H7 (cell line): ENCODE results near the gene VAV1. TPM values are rescaled to one million over a fixed set of nuclear protein-coding genes. Genes with fewer than 3 reads are reported as not detected.

Source experiments
- DNase-seq: peaks from one replicate; pipeline ENCODE4 v3.0.0; 2012
- H3K27me3 ChIP-seq: 2 replicates; pipeline ENCODE4 v1.6.0; 2011; ENCODE audit warnings: mild to moderate bottlenecking, low read length; ENCODE audit not compliant: control insufficient read depth, insufficient read depth
- H3K36me3 ChIP-seq: replicated peaks from 2 replicates; pipeline ENCODE4 v1.5.1; 2011; ENCODE audit warnings: low read length; ENCODE audit not compliant: control insufficient read depth, insufficient read depth
- H3K4me3 ChIP-seq: 2 replicates; pipeline ENCODE4 v1.5.1; 2011; ENCODE audit warnings: low read depth, mild to moderate bottlenecking, control low read depth, low read length, moderate library complexity; ENCODE audit not compliant: insufficient read depth
- total RNA-seq: library from RNA; depleted of rRNA; stranded (reverse); fragments of >200 nt; shearing (Covaris generic); gene quantifications from 2 replicates; pipeline ENCODE4 v1.2.3, GENCODE V29; 2014

The VAV1 gene
- total RNA-seq, 1 experiment from 2014 or later: 9.5 TPM

DNA sequence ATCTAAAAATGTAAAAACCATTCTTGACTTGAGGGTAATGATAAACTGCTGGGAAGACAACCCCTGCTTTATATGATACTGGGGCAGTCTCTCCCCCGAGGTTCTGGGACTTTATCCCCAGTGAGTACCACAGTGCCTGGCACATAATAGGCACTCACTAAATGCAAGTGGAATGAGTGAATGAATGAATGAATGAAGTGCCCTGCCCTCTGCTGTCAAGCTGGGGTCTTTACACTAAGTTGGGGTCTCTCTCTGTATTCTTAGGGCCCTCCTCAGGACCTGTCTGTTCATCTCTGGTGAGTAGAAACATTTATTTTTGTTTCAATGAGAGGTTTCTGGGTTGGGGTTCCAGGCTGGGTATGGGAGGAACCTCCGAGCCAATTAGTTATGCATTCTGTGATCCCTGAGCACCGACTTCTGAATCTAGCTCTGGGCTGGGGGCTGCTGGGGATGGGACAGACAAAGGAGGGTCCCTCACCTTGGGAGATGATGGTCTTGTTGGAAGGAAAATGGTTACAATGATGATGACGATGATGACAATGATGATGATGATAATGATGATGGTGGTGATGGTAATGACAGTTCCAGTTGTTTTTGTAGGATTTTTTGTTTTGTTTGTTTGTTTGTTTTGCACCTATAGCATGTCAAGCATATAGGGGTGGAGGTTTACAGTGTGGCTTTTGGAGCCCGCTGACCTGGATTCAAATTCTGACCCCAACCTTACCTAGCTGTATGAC is 70.5 kb downstream of the VAV1 start:
- H3K27me3 ChIP-seq: no peaks in the 10 kb centered on the region

DNA sequence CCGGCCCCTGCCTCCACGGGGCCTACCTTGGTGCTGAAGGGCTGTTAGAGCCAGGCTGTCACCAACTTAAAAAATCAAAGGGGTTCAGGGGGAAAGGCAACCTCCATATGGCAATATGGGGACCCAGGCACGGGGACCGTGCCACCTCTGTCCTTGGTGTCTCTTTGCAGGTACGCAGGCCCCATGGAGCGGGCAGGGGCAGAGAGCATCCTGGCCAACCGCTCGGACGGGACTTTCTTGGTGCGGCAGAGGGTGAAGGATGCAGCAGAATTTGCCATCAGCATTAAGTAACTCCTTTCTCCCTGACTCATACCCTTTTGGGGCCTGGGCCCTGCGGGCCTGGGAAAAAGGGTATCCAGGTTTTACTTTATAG is 75.3 kb downstream of the VAV1 start:
- Histone ChIP-seq H3K27me3 (no peaks in the 10 kb centered on the region), H3K36me3 (no peaks in the 10 kb centered on the region; the same call in 1 of the 2 replicates), H3K4me3 (no peak overlapping the region)
- DNase-seq: no peak

More for the DNA sequence above, 70.5 kb downstream of the VAV1 start:
- Histone ChIP-seq H3K4me3 (no peak overlapping the region), H3K36me3 (no peaks in the 10 kb centered on the region; the same call in 1 of the 2 replicates)
- no peak for DNase-seq

- Histone ChIP-seq H3K27me3 (no peaks in the 10 kb centered on the region), H3K4me3 (no peak overlapping the region), H3K36me3 (no peaks in the 10 kb centered on the region; the same call in 1 of the 2 replicates)
- no peak for DNase-seq
Observed at GRCh38 chr19:6848986-6849385, 76.5 kb downstream of the VAV1 start.

GRCh38 chr19:6849876-6850275 is 77.4 kb downstream of the VAV1 start:
- no peaks in the 10 kb centered on the region; the same call in 1 of the 2 replicates for H3K36me3 ChIP-seq
- DNase-seq: no peak
- H3K27me3 ChIP-seq: no peaks in the 10 kb centered on the region
- no peak overlapping the region for H3K4me3 ChIP-seq

GRCh38 chr19:6851359-6851758 is 78.9 kb downstream of the VAV1 start:
- no peak for DNase-seq
- H3K36me3 ChIP-seq: no peaks in the 10 kb centered on the region
- H3K4me3 ChIP-seq: no peak overlapping the region
- no peaks in the 10 kb centered on the region for H3K27me3 ChIP-seq

DNA sequence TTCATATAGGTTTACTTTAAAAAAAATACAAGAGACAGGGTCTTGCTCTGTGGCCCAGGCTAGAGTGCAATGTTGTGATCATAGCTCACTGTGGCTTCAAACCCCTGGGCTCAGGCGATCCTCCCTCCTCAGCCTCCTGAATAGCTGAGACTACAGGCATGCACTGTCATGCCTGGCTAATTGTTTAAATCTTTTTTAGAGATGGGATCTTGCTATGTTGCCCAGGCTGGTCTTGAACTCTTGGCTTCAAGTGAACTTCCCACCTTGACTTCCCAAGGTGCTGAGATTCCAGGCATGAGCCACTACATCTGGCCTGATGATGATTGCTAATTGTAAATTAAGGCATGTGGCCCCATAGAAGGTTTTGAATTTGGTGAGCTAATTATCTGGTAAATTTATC is 79.5 kb downstream of the VAV1 start:
- Histone ChIP-seq H3K27me3 (no peaks in the 10 kb centered on the region), H3K4me3 (no peak overlapping the region), H3K36me3 (no peaks in the 10 kb centered on the region)
- DNase-seq: no peak

DNA sequence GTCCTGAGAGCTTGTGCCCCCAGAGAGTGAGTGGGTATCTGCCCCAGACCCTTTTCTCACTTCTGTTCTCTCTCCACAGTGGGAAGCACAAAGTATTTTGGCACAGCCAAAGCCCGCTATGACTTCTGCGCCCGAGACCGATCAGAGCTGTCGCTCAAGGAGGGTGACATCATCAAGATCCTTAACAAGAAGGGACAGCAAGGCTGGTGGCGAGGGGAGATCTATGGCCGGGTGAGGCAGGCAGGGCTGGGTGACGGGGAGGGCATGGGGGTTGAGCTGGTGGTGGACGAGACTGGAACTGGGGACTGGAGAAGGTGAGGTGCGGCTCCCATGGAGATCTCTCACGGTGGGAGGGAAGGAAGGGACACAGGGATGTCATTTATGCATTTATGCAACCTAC is 81.4 kb downstream of the VAV1 start:
- Histone ChIP-seq H3K27me3 (no peaks in the 10 kb centered on the region), H3K4me3 (no peak overlapping the region), H3K36me3 (no peaks in the 10 kb centered on the region)
- no peak for DNase-seq

GRCh38 chr19:6854758-6855157 is 82.2 kb downstream of the VAV1 start:
- no peak for DNase-seq
- no peaks in the 10 kb centered on the region for H3K27me3 ChIP-seq
- no peaks in the 10 kb centered on the region for H3K36me3 ChIP-seq
- H3K4me3 ChIP-seq: no peak overlapping the region

- H3K4me3 ChIP-seq: no peak overlapping the region
- no peak for DNase-seq
- no peaks in the 10 kb centered on the region for H3K36me3 ChIP-seq
- H3K27me3 ChIP-seq: no peaks in the 10 kb centered on the region
Observed at GRCh38 chr19:6856749-6857372, 84.4 kb downstream of the VAV1 start.

- Histone ChIP-seq H3K4me3 (no peak overlapping the region), H3K27me3 (no peaks in the 10 kb centered on the region), H3K36me3 (no peaks in the 10 kb centered on the region)
- no peak for DNase-seq
Observed at GRCh38 chr19:6861683-6862286, 89.3 kb downstream of the VAV1 start.

GRCh38 chr19:6862673-6863078 is 90.2 kb downstream of the VAV1 start:
- H3K4me3 ChIP-seq: peak overlapping the region; percentile 13; the same call in 1 of the 2 replicates
- H3K36me3 ChIP-seq: no peaks in the 10 kb centered on the region
- H3K27me3 ChIP-seq: no peaks in the 10 kb centered on the region
- peak; percentile 82 for DNase-seq

DNA sequence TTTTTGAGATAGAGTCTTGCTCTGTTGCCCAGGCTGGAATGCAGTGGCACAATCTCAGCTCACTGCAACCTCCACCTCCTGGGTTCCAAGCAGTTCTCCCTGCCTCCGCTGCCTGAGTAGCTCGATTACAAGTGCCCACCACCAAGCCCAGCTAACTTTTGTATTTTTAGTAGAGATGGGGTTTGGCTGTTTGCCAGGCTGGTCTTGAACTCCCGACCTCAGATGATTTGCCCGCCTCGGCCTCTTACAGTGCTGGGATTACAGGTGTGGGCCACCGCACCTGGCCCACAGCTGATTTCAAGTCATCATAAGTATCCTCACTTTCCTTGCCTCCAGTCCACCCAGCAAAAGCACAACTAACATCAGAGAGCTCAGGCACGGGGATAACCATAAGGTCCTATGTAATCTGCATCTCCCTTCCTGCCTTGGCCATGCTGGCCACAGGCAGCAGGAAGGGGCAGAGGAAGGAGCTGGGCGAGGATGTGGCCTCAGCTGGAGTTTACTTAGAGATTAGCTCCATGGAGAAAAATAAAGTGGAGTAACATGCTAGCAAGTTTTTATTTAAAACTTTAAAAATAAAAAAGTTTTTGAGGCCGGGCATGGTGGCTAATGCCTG is 91.9 kb downstream of the VAV1 start:
- Histone ChIP-seq H3K4me3 (no peak overlapping the region), H3K36me3 (no peaks in the 10 kb centered on the region)
- DNase-seq: no peak

DNA sequence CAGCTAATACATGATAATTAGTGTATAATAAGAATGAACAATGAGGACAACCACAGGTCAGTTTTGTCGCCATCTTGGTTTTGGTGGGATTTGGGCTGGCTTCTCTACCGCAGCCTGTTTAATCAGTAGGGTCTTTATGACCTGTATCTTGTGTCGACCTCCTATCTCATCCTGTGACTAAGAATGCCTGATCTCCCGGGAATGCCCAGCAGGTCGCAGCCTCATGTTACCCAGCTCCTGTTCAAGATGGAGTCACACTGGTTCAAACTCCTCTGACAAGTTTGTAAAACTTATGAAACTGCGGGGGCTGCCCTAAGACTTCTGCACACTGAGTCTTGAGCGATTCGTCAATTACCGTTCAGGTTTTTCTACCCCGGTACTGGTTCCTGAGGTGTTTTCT is 93.3 kb downstream of the VAV1 start:
- DNase-seq: no peak
- Histone ChIP-seq H3K27me3 (no peaks in the 10 kb centered on the region), H3K4me3 (no peak overlapping the region), H3K36me3 (no peaks in the 10 kb centered on the region)

More for the DNA sequence above, 91.9 kb downstream of the VAV1 start:
- H3K27me3 ChIP-seq: no peaks in the 10 kb centered on the region

GRCh38 chr19:6866741-6867151 is 94.2 kb downstream of the VAV1 start:
- no peak for DNase-seq
- Histone ChIP-seq H3K36me3 (no peaks in the 10 kb centered on the region), H3K4me3 (no peak overlapping the region), H3K27me3 (no peaks in the 10 kb centered on the region)

DNA sequence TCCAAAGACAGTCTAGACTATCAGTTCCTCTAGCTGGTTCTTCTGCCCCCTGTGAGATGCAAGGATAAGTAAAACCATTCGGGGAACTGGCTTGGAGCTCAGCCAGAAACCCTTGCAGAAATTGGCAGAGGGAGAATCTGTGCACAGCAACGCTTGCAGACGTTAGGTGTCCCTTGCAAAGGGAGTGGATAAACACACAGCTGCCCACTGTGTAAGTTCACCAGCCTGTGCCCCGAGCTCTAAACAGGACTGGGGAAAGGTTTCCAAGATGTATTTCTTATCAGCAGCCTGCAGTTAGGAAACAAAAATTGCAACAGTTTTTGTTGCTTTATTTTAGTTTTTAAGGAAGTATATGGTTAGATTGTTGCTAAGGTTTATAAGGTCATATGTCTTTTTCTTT is 95.8 kb downstream of the VAV1 start:
- Histone ChIP-seq H3K4me3 (no peak overlapping the region), H3K36me3 (no peaks in the 10 kb centered on the region), H3K27me3 (no peaks in the 10 kb centered on the region)
- DNase-seq: no peak
